ENCODE data around the gene CBR3.

CBR3 gene

GRCh38 chr21:36180963-36181362 is 46.1 kb downstream of the CBR3 start:
- H3K9me3 ChIP-seq (ENCODE audit: control insufficient read depth, low read length): no peaks in the 10 kb centered on the region
- H3K4me1 ChIP-seq (ENCODE audit: control insufficient read depth, insufficient read depth, low read length): no peaks in the 10 kb centered on the region
- no peaks in the 10 kb centered on the region for H3K27me3 ChIP-seq (ENCODE audit: control insufficient read depth, insufficient read depth, low read length, poor library complexity, severe bottlenecking)
- H3K4me3 ChIP-seq (ENCODE audit: insufficient read depth, low read depth, low read length): no peak overlapping the region
- H3K27ac ChIP-seq (ENCODE audit: insufficient read depth, low read depth, low read length, poor library complexity, severe bottlenecking): no peak overlapping the region
- 95 to 97% methylated on average over 5 of the region's 5 CpGs for WGBS, 2 experiments
- no peaks in the 10 kb centered on the region for H3K36me3 ChIP-seq (ENCODE audit: control insufficient read depth, insufficient read depth, low read length)

DNA sequence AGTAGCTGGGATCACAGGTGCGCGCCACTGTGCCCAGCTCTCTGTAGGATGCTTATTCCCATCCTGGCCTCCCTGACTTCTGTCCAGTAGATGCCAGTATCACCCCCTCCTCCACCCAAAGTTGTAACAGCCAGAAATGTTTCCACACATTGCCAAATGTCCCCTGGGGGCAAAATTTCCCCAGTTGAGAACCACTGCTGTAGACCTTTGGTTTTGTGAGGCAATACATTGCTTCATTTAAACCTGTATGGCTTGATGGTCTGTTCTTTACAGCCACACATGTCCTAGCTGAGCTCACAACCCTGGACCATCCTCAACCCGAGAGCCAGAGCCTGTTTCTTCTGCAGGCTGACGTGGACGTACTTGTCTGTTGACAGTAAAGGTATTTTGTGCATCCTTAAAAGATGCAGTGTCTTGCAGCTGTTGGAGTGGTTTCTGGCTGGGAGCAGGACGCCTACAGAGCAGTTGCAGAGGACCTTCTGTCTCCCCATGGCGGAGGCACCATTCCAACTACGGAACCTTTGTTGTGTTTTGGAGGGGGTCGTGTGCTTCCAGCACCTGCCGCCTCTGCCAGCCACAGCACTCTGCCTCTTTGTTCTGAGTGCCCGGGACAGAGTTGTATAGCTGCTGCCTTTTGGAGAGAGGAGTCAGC is 48.4 kb downstream of the CBR3 start:
- no peaks in the 10 kb centered on the region for H3K36me3 ChIP-seq (ENCODE audit: control insufficient read depth, insufficient read depth, low read length)
- no peaks in the 10 kb centered on the region for H3K4me1 ChIP-seq (ENCODE audit: control insufficient read depth, insufficient read depth, low read length)
- no peaks in the 10 kb centered on the region for H3K27me3 ChIP-seq (ENCODE audit: control insufficient read depth, insufficient read depth, low read length, poor library complexity, severe bottlenecking)
- H3K9me3 ChIP-seq (ENCODE audit: control insufficient read depth, low read length): no peaks in the 10 kb centered on the region
- H3K27ac ChIP-seq (ENCODE audit: insufficient read depth, low read depth, low read length, poor library complexity, severe bottlenecking): no peak overlapping the region
- no peak overlapping the region for H3K4me3 ChIP-seq (ENCODE audit: insufficient read depth, low read depth, low read length)
- 88% methylated on average over 11 of the region's 11 CpGs for WGBS, 2 experiments

GRCh38 chr21:36184545-36184944 is 49.7 kb downstream of the CBR3 start:
- Histone ChIP-seq H3K9me3 (ENCODE audit: control insufficient read depth, low read length) (no peaks in the 10 kb centered on the region), H3K36me3 (ENCODE audit: control insufficient read depth, insufficient read depth, low read length) (no peaks in the 10 kb centered on the region), H3K4me1 (ENCODE audit: control insufficient read depth, insufficient read depth, low read length) (no peaks in the 10 kb centered on the region), H3K27me3 (ENCODE audit: control insufficient read depth, insufficient read depth, low read length, poor library complexity, severe bottlenecking) (no peaks in the 10 kb centered on the region), H3K27ac (ENCODE audit: insufficient read depth, low read depth, low read length, poor library complexity, severe bottlenecking) (no peak overlapping the region), H3K4me3 (ENCODE audit: insufficient read depth, low read depth, low read length) (no peak overlapping the region)
- WGBS, 2 experiments: 92 to 93% methylated on average over 16 of the region's 16 CpGs

DNA sequence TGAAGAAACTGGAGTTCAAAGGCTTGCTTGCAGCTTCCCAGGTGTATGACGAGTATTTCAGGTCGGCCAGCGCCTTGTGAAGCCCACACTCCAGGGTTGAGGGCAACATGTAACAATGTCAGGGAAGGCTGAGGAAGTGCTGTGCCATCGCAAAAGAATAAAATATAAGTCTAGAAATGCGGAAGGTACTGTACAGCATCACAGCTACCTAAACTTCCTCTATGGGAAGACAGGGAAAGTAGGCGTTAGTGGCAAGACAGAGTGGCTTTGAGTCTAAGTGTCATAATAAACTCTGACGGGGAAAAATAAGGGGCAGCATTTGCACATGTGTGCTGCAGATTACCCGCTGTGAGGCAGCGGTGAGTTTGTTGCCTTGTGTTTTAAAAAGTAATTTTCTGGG is 50.6 kb downstream of the CBR3 start:
- H3K27ac ChIP-seq (ENCODE audit: insufficient read depth, low read depth, low read length, poor library complexity, severe bottlenecking): no peak overlapping the region
- no peak overlapping the region for H3K4me3 ChIP-seq (ENCODE audit: insufficient read depth, low read depth, low read length)
- H3K9me3 ChIP-seq (ENCODE audit: control insufficient read depth, low read length): no peaks in the 10 kb centered on the region
- no peaks in the 10 kb centered on the region for H3K4me1 ChIP-seq (ENCODE audit: control insufficient read depth, insufficient read depth, low read length)
- no peaks in the 10 kb centered on the region for H3K36me3 ChIP-seq (ENCODE audit: control insufficient read depth, insufficient read depth, low read length)
- no peaks in the 10 kb centered on the region for H3K27me3 ChIP-seq (ENCODE audit: control insufficient read depth, insufficient read depth, low read length, poor library complexity, severe bottlenecking)
- 95 to 98% methylated on average over 9 of the region's 9 CpGs for WGBS, 2 experiments

- no peaks in the 10 kb centered on the region for H3K27me3 ChIP-seq (ENCODE audit: control insufficient read depth, insufficient read depth, low read length, poor library complexity, severe bottlenecking)
- no peaks in the 10 kb centered on the region for H3K9me3 ChIP-seq (ENCODE audit: control insufficient read depth, low read length)
- no peak overlapping the region for H3K27ac ChIP-seq (ENCODE audit: insufficient read depth, low read depth, low read length, poor library complexity, severe bottlenecking)
- 93 to 94% methylated on average over 4 of the region's 4 CpGs for WGBS, 2 experiments
- H3K36me3 ChIP-seq (ENCODE audit: control insufficient read depth, insufficient read depth, low read length): no peaks in the 10 kb centered on the region
- no peak overlapping the region for H3K4me3 ChIP-seq (ENCODE audit: insufficient read depth, low read depth, low read length)
- H3K4me1 ChIP-seq (ENCODE audit: control insufficient read depth, insufficient read depth, low read length): no peaks in the 10 kb centered on the region
These were observed 51.2 kb downstream of the CBR3 start for GRCh38 chr21:36186081-36186480.

DNA sequence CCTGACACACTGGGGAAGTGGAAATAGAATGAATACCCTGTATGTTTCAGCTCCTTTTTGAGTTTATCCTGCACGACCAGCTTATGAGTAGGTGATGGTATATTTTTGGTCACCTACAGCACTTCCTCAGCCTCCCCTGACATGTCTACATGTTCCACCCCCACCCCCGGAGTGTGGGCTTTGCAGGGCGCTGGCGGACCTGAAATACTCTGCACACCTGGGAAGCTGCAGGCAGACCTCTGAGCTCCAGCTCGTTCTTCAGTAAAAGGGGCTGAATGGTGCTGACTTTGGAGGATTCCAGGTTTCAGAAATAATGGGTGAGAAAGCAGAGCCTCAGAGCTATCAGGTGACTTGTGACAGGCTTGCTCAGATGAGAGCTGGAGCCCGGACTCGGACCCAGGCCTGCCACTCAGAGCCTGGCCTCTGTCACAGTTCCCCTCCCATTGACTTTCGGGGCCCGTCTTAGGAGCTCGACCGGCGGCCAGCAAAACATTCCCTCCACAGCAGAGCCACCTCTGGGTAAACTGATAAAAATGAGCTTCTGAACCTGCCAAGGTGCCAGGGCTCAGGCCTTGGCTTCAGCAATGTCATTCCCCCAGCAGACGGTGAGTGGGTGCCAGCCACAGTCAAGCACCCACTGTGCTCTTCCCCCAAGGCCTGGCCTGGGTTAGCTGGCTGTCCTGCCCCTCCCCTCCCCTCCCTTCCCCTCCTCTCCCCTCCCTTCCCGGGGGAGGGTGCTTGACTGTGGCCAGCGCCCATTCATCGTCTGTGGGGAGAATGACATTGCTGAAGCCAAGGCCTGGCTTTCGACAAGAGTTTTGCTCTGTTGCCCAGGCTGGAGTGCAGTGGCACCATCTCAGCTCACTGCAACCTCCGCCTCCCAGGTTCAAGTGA is 51.9 kb downstream of the CBR3 start:
- Histone ChIP-seq H3K4me3 (ENCODE audit: insufficient read depth, low read depth, low read length) (no peak overlapping the region), H3K9me3 (ENCODE audit: control insufficient read depth, low read length) (no peaks in the 10 kb centered on the region), H3K4me1 (ENCODE audit: control insufficient read depth, insufficient read depth, low read length) (no peaks in the 10 kb centered on the region), H3K27ac (ENCODE audit: insufficient read depth, low read depth, low read length, poor library complexity, severe bottlenecking) (no peak overlapping the region), H3K27me3 (ENCODE audit: control insufficient read depth, insufficient read depth, low read length, poor library complexity, severe bottlenecking) (no peaks in the 10 kb centered on the region), H3K36me3 (ENCODE audit: control insufficient read depth, insufficient read depth, low read length) (no peaks in the 10 kb centered on the region)
- WGBS, 2 experiments: 80 to 83% methylated on average over 17 to 18 of the region's 18 CpGs

- Histone ChIP-seq H3K4me1 (ENCODE audit: control insufficient read depth, insufficient read depth, low read length) (no peaks in the 10 kb centered on the region), H3K4me3 (ENCODE audit: insufficient read depth, low read depth, low read length) (no peak overlapping the region), H3K27me3 (ENCODE audit: control insufficient read depth, insufficient read depth, low read length, poor library complexity, severe bottlenecking) (no peaks in the 10 kb centered on the region), H3K27ac (ENCODE audit: insufficient read depth, low read depth, low read length, poor library complexity, severe bottlenecking) (no peak overlapping the region), H3K9me3 (ENCODE audit: control insufficient read depth, low read length) (no peaks in the 10 kb centered on the region), H3K36me3 (ENCODE audit: control insufficient read depth, insufficient read depth, low read length) (no peaks in the 10 kb centered on the region)
- 83 to 88% methylated on average over 8 of the region's 8 CpGs for WGBS, 2 experiments
These were observed 53.3 kb downstream of the CBR3 start for GRCh38 chr21:36188081-36188681.

- Histone ChIP-seq H3K4me3 (ENCODE audit: insufficient read depth, low read depth, low read length) (no peak overlapping the region), H3K27ac (ENCODE audit: insufficient read depth, low read depth, low read length, poor library complexity, severe bottlenecking) (no peak overlapping the region), H3K36me3 (ENCODE audit: control insufficient read depth, insufficient read depth, low read length) (no peaks in the 10 kb centered on the region), H3K27me3 (ENCODE audit: control insufficient read depth, insufficient read depth, low read length, poor library complexity, severe bottlenecking) (no peaks in the 10 kb centered on the region), H3K4me1 (ENCODE audit: control insufficient read depth, insufficient read depth, low read length) (no peaks in the 10 kb centered on the region), H3K9me3 (ENCODE audit: control insufficient read depth, low read length) (no peaks in the 10 kb centered on the region)
- WGBS, 2 experiments: 94 to 100% methylated on average over 2 of the region's 2 CpGs
These were observed 54.1 kb downstream of the CBR3 start for GRCh38 chr21:36188937-36189336.

- H3K27ac ChIP-seq (ENCODE audit: insufficient read depth, low read depth, low read length, poor library complexity, severe bottlenecking): no peak overlapping the region
- no peaks in the 10 kb centered on the region for H3K9me3 ChIP-seq (ENCODE audit: control insufficient read depth, low read length)
- H3K4me3 ChIP-seq (ENCODE audit: insufficient read depth, low read depth, low read length): no peak overlapping the region
- no peaks in the 10 kb centered on the region for H3K36me3 ChIP-seq (ENCODE audit: control insufficient read depth, insufficient read depth, low read length)
- no peaks in the 10 kb centered on the region for H3K27me3 ChIP-seq (ENCODE audit: control insufficient read depth, insufficient read depth, low read length, poor library complexity, severe bottlenecking)
- H3K4me1 ChIP-seq (ENCODE audit: control insufficient read depth, insufficient read depth, low read length): no peaks in the 10 kb centered on the region
- 93 to 96% methylated on average over 4 of the region's 4 CpGs for WGBS, 2 experiments
These were observed 55.9 kb downstream of the CBR3 start for GRCh38 chr21:36190736-36191135.

DNA sequence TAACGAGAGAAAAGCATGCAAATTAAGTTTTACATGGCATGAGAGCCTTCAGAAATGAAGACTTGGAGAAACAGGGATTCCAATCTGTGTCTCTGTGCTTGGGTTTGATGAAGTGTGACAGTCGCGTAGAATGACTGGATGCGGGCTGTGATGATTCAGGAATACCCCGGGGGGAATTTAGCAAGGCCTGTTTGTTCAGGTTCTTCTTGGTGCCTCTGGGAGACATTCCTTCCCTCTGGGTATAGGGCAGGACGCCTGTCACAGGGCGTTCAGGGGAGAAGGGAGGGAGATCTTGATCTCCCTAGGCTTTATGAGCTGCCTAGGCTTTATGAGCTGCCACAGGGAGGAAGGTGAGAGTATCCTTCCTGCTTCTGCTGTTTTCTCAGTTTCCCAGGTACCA is 58.3 kb downstream of the CBR3 start:
- Histone ChIP-seq H3K4me3 (ENCODE audit: insufficient read depth, low read depth, low read length) (no peak overlapping the region), H3K9me3 (ENCODE audit: control insufficient read depth, low read length) (no peaks in the 10 kb centered on the region), H3K27me3 (ENCODE audit: control insufficient read depth, insufficient read depth, low read length, poor library complexity, severe bottlenecking) (no peaks in the 10 kb centered on the region), H3K36me3 (ENCODE audit: control insufficient read depth, insufficient read depth, low read length) (no peaks in the 10 kb centered on the region), H3K4me1 (ENCODE audit: control insufficient read depth, insufficient read depth, low read length) (no peaks in the 10 kb centered on the region), H3K27ac (ENCODE audit: insufficient read depth, low read depth, low read length, poor library complexity, severe bottlenecking) (no peak overlapping the region)
- WGBS, 2 experiments: 82 to 86% methylated on average over 7 of the region's 7 CpGs

All from ectodermal cell (in vitro differentiated cells).